ENCODE data around the gene OOSP4A. TPM values are rescaled to one million over a fixed set of nuclear protein-coding genes. Genes with fewer than 3 reads are reported as not detected.
"Not testable (repeated sequence)": the region's sequence is repeated elsewhere in the genome, so short reads cannot be mapped to it uniquely, and the experiment has no call there.

OOSP4A gene
- total and polyA plus RNA-seq, 12 donors = not detected

GRCh38 chr11:59973097-59973496 lies 9.3 kb downstream of the OOSP4A start:
- intact Hi-C loops (cut with DNase I) = no loop called here
- WGBS, 2 donors = 77 to 79% methylated on average over 5 of the region's 5 CpGs
- no peaks in the 10 kb centered on the region for H3K4me1 ChIP-seq
- TF ChIP-seq CTCF (IDR thresholded peaks at IDR 0.05) = no peak
- ATAC-seq (no peak), DNase-seq (no peak)
- H3K27ac ChIP-seq = no peak overlapping the region
- no peaks in the 10 kb centered on the region for H3K27me3 ChIP-seq
- no peak overlapping the region for H3K4me3 ChIP-seq
- no peaks in the 10 kb centered on the region for H3K9me3 ChIP-seq
- H3K36me3 ChIP-seq = no peaks in the 10 kb centered on the region

- intact Hi-C loops (cut with DNase I) = no loop called here
- WGBS, 2 donors = 88 to 94% methylated on average over 4 of the region's 4 CpGs
- Histone ChIP-seq H3K27ac (no peak overlapping the region), H3K36me3 (no peaks in the 10 kb centered on the region), H3K27me3 (peaks cover 0 to 3% (median 0%) of the 10 kb centered on the region in 7 donors), H3K9me3 (no peaks in the 10 kb centered on the region), H3K4me1 (no peaks in the 10 kb centered on the region), H3K4me3 (no peak overlapping the region)
- DNase-seq = no peak
- ATAC-seq = no peak
- TF ChIP-seq CTCF (IDR thresholded peaks at IDR 0.05) = no peak
Measured at GRCh38 chr11:59981106-59981770, 17.4 kb downstream of the OOSP4A start.

GRCh38 chr11:59982037-59982436 lies 18.2 kb downstream of the OOSP4A start:
- ATAC-seq; intact Hi-C loops (cut with DNase I); H3K4me3 ChIP-seq; H3K27me3 ChIP-seq; H3K9me3 ChIP-seq; H3K4me1 ChIP-seq; H3K27ac ChIP-seq; DNase-seq; H3K36me3 ChIP-seq: not testable (repeated sequence)
- WGBS, 2 donors = 61 to 73% methylated on average over 4 of the region's 4 CpGs

- no peak overlapping the region for H3K27ac ChIP-seq
- H3K27me3 ChIP-seq = peaks cover 0 to 3% (median 0%) of the 10 kb centered on the region in 7 donors
- H3K4me1 ChIP-seq = no peaks in the 10 kb centered on the region
- 51 to 64% methylated on average over 1 of the region's 1 CpG for WGBS, 2 donors
- intact Hi-C loops (cut with DNase I) = no loop called here
- H3K4me3 ChIP-seq = no peak overlapping the region
- ATAC-seq (no peak), DNase-seq (no peak)
- H3K9me3 ChIP-seq = no peaks in the 10 kb centered on the region
- no peaks in the 10 kb centered on the region for H3K36me3 ChIP-seq
- TF ChIP-seq CTCF (IDR thresholded peaks at IDR 0.05) = no peak
Measured at GRCh38 chr11:59983212-59983611, 19.4 kb downstream of the OOSP4A start.

GRCh38 chr11:59984368-59984767 lies 20.5 kb downstream of the OOSP4A start:
- Histone ChIP-seq H3K36me3 (no peaks in the 10 kb centered on the region), H3K9me3 (peaks cover 0 to 8% (median 3%) of the 10 kb centered on the region in 11 donors), H3K27ac (no peak overlapping the region), H3K27me3 (peaks cover 0 to 3% (median 0%) of the 10 kb centered on the region in 7 donors), H3K4me1 (no peaks in the 10 kb centered on the region), H3K4me3 (no peak overlapping the region)
- ATAC-seq = no peak
- WGBS, 2 donors = 86 to 92% methylated on average over 3 of the region's 3 CpGs
- no peak for DNase-seq
- TF ChIP-seq CTCF (IDR thresholded peaks at IDR 0.05) = no peak
- intact Hi-C loops (cut with DNase I) = no loop called here

Measured in heart right ventricle (tissue), 16 donors.